Omental fat pad (tissue), 4 donors: ENCODE results near the gene GJA4. TPM values are rescaled to one million over a fixed set of nuclear protein-coding genes. Genes with fewer than 3 reads are reported as not detected.

ENCODE experiments used
- ATAC-seq: fragments of 150-250 bp; one replicate; pipeline ENCODE4 v1.9.1; 2016; ENCODE audit warnings: mild to moderate bottlenecking, moderate library complexity; ENCODE audit not compliant: low FRiP score
- DNase-seq: peaks from one replicate; pipeline ENCODE4 v3.0.0-alpha.2; 2019; ENCODE audit warnings: low spot score
- CTCF ChIP-seq, 3 donors: fragments of 450-650 bp; IDR thresholded peaks; one replicate each; pipeline ENCODE4 v1.5.1; 2016 to 2017; ENCODE audit warnings: antibody characterized with exemption in 3 of 3, mild to moderate bottlenecking in 3 of 3, moderate library complexity in 2 of 3
- total RNA-seq, 4 donors: library from RNA; depleted of rRNA; stranded (reverse); fragments of >200 nt; gene quantifications; one replicate each; pipeline ENCODE4 v1.1.0, GENCODE V29; 2016

GJA4 gene
- total RNA-seq, 4 donors from 2014 or later = 20.4 to 101 (median 45.3) TPM

DNA sequence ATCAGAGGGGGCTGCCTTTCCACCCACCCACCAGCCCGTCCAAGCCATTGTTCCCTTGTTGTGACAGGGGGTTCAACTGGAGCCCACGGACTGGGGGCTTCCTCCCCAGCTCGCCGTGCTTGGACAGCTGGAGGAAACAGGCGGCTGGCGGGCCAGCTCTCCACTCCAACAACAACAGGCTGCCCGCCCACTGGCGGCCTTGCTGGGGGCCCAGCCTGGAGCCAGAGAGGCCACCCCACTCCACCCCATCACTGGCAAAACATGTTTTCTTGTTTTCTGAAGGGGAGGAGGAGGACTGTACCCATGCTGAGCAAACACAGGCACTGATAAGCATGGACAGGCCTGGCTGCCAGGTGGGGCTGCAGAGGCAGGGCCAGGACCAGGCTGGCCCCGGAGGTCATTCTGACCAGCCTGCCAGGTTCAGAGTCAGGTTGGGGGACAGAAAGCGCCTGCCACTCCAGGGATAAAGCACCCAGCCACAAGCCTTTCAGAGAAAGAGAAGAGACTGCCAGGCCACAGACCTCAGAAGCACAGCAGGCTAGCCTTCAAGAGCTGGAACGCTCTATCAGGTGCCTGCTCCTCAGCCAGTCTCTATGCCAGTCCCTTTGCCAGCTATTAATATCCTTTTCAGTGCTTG, 32.8 kb downstream of the GJA4 start:
- DNase-seq (no peak), ATAC-seq (no peak)
- no peak for TF ChIP-seq CTCF (IDR thresholded peaks at IDR 0.05)

GRCh38 chr1:34827341-34827941, 34.6 kb downstream of the GJA4 start:
- DNase-seq (no peak), ATAC-seq (no peak)
- no peak for TF ChIP-seq CTCF (IDR thresholded peaks at IDR 0.05)

DNA sequence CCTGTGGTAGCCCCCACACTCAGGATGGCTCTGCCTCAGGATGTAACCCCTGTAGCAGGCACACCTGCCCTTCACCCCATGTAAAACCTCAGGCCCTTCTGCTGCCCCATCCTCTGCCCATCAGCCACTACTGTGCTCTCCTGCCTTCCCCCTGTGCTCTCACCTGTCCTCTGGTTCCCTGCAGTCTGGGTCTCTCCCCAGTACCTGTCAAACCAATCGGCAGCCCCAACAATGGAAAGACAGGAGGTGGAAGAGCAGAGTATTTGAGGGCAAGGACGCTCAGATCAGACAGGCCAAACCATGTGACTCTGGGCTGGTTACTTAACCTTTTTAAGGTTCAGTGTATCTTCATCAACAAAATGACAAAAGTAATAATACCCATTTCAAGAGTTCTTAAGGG, 35.8 kb downstream of the GJA4 start:
- ATAC-seq = no peak
- TF ChIP-seq CTCF (IDR thresholded peaks at IDR 0.05) = no peak
- DNase-seq = no peak

GRCh38 chr1:34829250-34829649, 36.5 kb downstream of the GJA4 start:
- no peak for ATAC-seq
- TF ChIP-seq CTCF (IDR thresholded peaks at IDR 0.05) = no peak
- no peak for DNase-seq

- DNase-seq (no peak), ATAC-seq (no peak)
- no peak for TF ChIP-seq CTCF (IDR thresholded peaks at IDR 0.05)
These were observed 39.0 kb downstream of the GJA4 start for GRCh38 chr1:34831721-34832246.

- TF ChIP-seq CTCF (IDR thresholded peaks at IDR 0.05) = no peak
- no peak for DNase-seq
- no peak for ATAC-seq
These were observed 40.9 kb downstream of the GJA4 start for GRCh38 chr1:34833711-34834110.
